Nephron (organoid): ENCODE measurements around the gene IPP.
"Not testable (repeated sequence)": the region's sequence is repeated elsewhere in the genome, so short reads cannot be mapped to it uniquely, and the experiment has no call there.

Experiments
- H3K27ac Mint-ChIP-seq, 3 experiments: 2 replicates each; pipeline ENCODE4 v1.8.0; 2020; ENCODE audit warnings: mixed read lengths in 3 of 3, mild to moderate bottlenecking in 2 of 3, moderate library complexity in 1 of 3
- H3K27me3 Mint-ChIP-seq: 2 replicates; pipeline ENCODE4 v1.8.0; 2021; ENCODE audit warnings: low read depth, mild to moderate bottlenecking, moderate library complexity, mixed read lengths
- H3K36me3 Mint-ChIP-seq: 2 replicates; pipeline ENCODE4 v1.8.0; 2020; ENCODE audit warnings: low read depth, mixed read lengths
- H3K4me1 Mint-ChIP-seq: 2 replicates; pipeline ENCODE4 v1.8.0; 2020; ENCODE audit warnings: mixed read lengths
- H3K4me3 Mint-ChIP-seq, 3 experiments: 2 replicates each; pipeline ENCODE4 v1.8.0; 2020; ENCODE audit warnings: mild to moderate bottlenecking in 3 of 3, mixed read lengths in 3 of 3, moderate library complexity in 2 of 3
- H3K9me3 Mint-ChIP-seq: 2 replicates; pipeline ENCODE4 v1.8.0; 2020; ENCODE audit warnings: mixed read lengths
- CTCF ChIP-seq, 3 experiments: fragments of 200-600 bp; sonication (generic); IDR thresholded peaks; one replicate each; pipeline ENCODE4 v1.5.0; 2021; ENCODE audit warnings: antibody characterized with exemption in 3 of 3; ENCODE audit not compliant: unreplicated experiment in 3 of 3

IPP gene

GRCh38 chr1:45684402-45684801, 66.1 kb downstream of the IPP start:
- Mint-ChIP-seq H3K9me3 (no peaks in the 10 kb centered on the region), H3K4me3 (peak overlapping the region; percentile 98 to 100 (median 98)), H3K4me1 (peaks cover 47% of the 10 kb centered on the region), H3K36me3 (no peaks in the 10 kb centered on the region), H3K27ac (peak overlapping the region; percentile 74 to 100 (median 86)), H3K27me3 (no peaks in the 10 kb centered on the region)
- no peak for TF ChIP-seq CTCF (IDR thresholded peaks at IDR 0.05; ENCODE audit: unreplicated experiment in 3 of 3)

- Mint-ChIP-seq H3K4me3 (peak overlapping the region; percentile 4 to 41 (median 32)), H3K27ac (peak overlapping the region in 2 of 3 experiments; percentile 19 to 43)
These were observed 67.5 kb downstream of the IPP start for GRCh38 chr1:45682942-45683341.

GRCh38 chr1:45679123-45679522, 71.3 kb downstream of the IPP start:
- H3K27me3 Mint-ChIP-seq = no peaks in the 10 kb centered on the region
- no peak overlapping the region for H3K4me3 Mint-ChIP-seq
- no peaks in the 10 kb centered on the region for H3K9me3 Mint-ChIP-seq
- peak overlapping the region in 1 of 3 experiments; percentile 43 for H3K27ac Mint-ChIP-seq
- TF ChIP-seq CTCF (IDR thresholded peaks at IDR 0.05; ENCODE audit: unreplicated experiment in 3 of 3) = no peak
- H3K36me3 Mint-ChIP-seq = peaks cover 14% of the 10 kb centered on the region
- H3K4me1 Mint-ChIP-seq = peaks cover 45% of the 10 kb centered on the region

More at GRCh38 chr1:45682942-45683341, 67.5 kb downstream of the IPP start:
- Mint-ChIP-seq H3K27me3 (no peaks in the 10 kb centered on the region), H3K36me3 (peaks cover 3% of the 10 kb centered on the region), H3K4me1 (peaks cover 54% of the 10 kb centered on the region), H3K9me3 (no peaks in the 10 kb centered on the region)
- TF ChIP-seq CTCF (IDR thresholded peaks at IDR 0.05; ENCODE audit: unreplicated experiment in 3 of 3) = no peak

GRCh38 chr1:45678489-45678888, 72.0 kb downstream of the IPP start:
- H3K4me1 Mint-ChIP-seq = peaks cover 45% of the 10 kb centered on the region
- H3K27me3 Mint-ChIP-seq = no peaks in the 10 kb centered on the region
- no peak overlapping the region for H3K27ac Mint-ChIP-seq
- no peak for TF ChIP-seq CTCF (IDR thresholded peaks at IDR 0.05; ENCODE audit: unreplicated experiment in 3 of 3)
- H3K9me3 Mint-ChIP-seq = no peaks in the 10 kb centered on the region
- peaks cover 14% of the 10 kb centered on the region for H3K36me3 Mint-ChIP-seq
- no peak overlapping the region for H3K4me3 Mint-ChIP-seq

- H3K27ac Mint-ChIP-seq = peak overlapping the region in 1 of 3 experiments; percentile 34
These were observed 72.7 kb downstream of the IPP start for GRCh38 chr1:45677751-45678245.

GRCh38 chr1:45676553-45676952, 73.9 kb downstream of the IPP start:
- not testable (repeated sequence) for H3K4me3 Mint-ChIP-seq, H3K9me3 Mint-ChIP-seq, H3K27me3 Mint-ChIP-seq, H3K27ac Mint-ChIP-seq
- H3K36me3 Mint-ChIP-seq = peaks cover 19% of the 10 kb centered on the region
- peaks cover 41% of the 10 kb centered on the region for H3K4me1 Mint-ChIP-seq

More at GRCh38 chr1:45677751-45678245, 72.7 kb downstream of the IPP start:
- H3K27me3 Mint-ChIP-seq = no peaks in the 10 kb centered on the region
- peaks cover 43% of the 10 kb centered on the region for H3K4me1 Mint-ChIP-seq
- no peak overlapping the region for H3K4me3 Mint-ChIP-seq
- H3K36me3 Mint-ChIP-seq = peaks cover 18% of the 10 kb centered on the region
- no peak for TF ChIP-seq CTCF (IDR thresholded peaks at IDR 0.05; ENCODE audit: unreplicated experiment in 3 of 3)
- H3K9me3 Mint-ChIP-seq = no peaks in the 10 kb centered on the region
